Stomach (tissue), 4 donors: Measurements from ENCODE around the gene ITGA1.

Experiments used
- CTCF ChIP-seq, 7 experiments: fragments of 450-650 bp in 4 of 7; fragments of 200-600 bp in 3 of 7; sonication (generic) in 3 of 7; IDR thresholded peaks; one replicate each; pipeline ENCODE4 v1.5.1; 2016 to 2019; ENCODE audit warnings: antibody characterized with exemption in 7 of 7, control low read depth in 2 of 7, mild to moderate bottlenecking in 1 of 7
- EP300 ChIP-seq: sonication (generic); formaldehyde crosslinking; IDR thresholded peaks from one replicate; pipeline ENCODE4 v1.6.1; 2017; ENCODE audit warnings: antibody characterized with exemption
- POLR2A ChIP-seq, 4 donors: fragments of 450-650 bp; IDR thresholded peaks; one replicate each; pipeline ENCODE4 v1.6.1; 2016; ENCODE audit warnings: antibody characterized with exemption in 4 of 4, control low read depth in 2 of 4, mild to moderate bottlenecking in 1 of 4, moderate library complexity in 1 of 4

- TF ChIP-seq CTCF (IDR thresholded peaks at IDR 0.05) (no peak), EP300 (no peak), POLR2A (IDR thresholded peaks at IDR 0.05) (no peak)
Observed at GRCh38 chr5:52994266-52994665, 206.6 kb downstream of the ITGA1 start.
